Vagina (tissue), 2 donors: ENCODE data around the gene CASKIN1. TPM values are rescaled to one million over a fixed set of nuclear protein-coding genes. Genes with fewer than 3 reads are reported as not detected.

ENCODE experiments used
- DNase-seq, 2 donors: peaks; one replicate each; pipeline ENCODE4 v3.0.0-alpha.2; 2017; ENCODE audit errors: extremely low spot score in 2 of 2
- H3K27ac ChIP-seq: fragments of 200-600 bp; sonication (generic); one replicate; pipeline ENCODE4 v1.5.1; 2019
- H3K27me3 ChIP-seq: fragments of 200-600 bp; sonication (generic); one replicate; pipeline ENCODE4 v1.5.1; 2019
- H3K36me3 ChIP-seq, 2 donors: fragments of 200-600 bp; sonication (generic); one replicate each; pipeline ENCODE4 v1.5.1; 2017 to 2019
- H3K4me1 ChIP-seq: fragments of 200-600 bp; sonication (generic); one replicate; pipeline ENCODE4 v1.5.1; 2019
- H3K4me3 ChIP-seq, 2 donors: fragments of 200-600 bp; sonication (generic); 1 replicate in 1 of 2; 2 replicates in 1 of 2; pipeline ENCODE4 v1.5.1; 2016 to 2019
- H3K9me3 ChIP-seq: fragments of 200-600 bp; sonication (generic); one replicate; pipeline ENCODE4 v1.5.1; 2019
- POLR2A ChIP-seq, 2 donors: fragments of 450-650 bp; IDR thresholded peaks; one replicate each; pipeline ENCODE4 v1.6.1; 2017; ENCODE audit warnings: antibody characterized with exemption in 2 of 2, mild to moderate bottlenecking in 2 of 2, moderate library complexity in 2 of 2
- POLR2AphosphoS5 ChIP-seq, 2 donors: sonication (generic); formaldehyde crosslinking; IDR thresholded peaks; one replicate each; pipeline ENCODE4 v1.9.0; 2017; ENCODE audit warnings: antibody characterized with exemption in 2 of 2, mild to moderate bottlenecking in 2 of 2, low read depth in 1 of 2; ENCODE audit not compliant: insufficient read depth in 1 of 2
- intact Hi-C: fragments of 100-400 bp; cut with DNase I; formaldehyde crosslinking; loops from one replicate; pipeline ENCODE4 v1.15.1; 2023
- total RNA-seq: library from RNA; depleted of rRNA; stranded (reverse); fragments of >200 nt; gene quantifications from one replicate; pipeline ENCODE4 v1.2.3, GENCODE V29; 2016
- TF ChIP-seq, protein P1 (sequence below), 3 experiments: fragments of 450-650 bp in 2 of 3; fragments of 200-600 bp in 1 of 3; sonication (generic) in 1 of 3; IDR thresholded peaks; one replicate each; pipeline ENCODE4 v1.5.1; 2017 to 2019; ENCODE audit warnings: antibody characterized with exemption in 3 of 3, mild to moderate bottlenecking in 2 of 3, moderate library complexity in 2 of 3

CASKIN1 gene
- total RNA-seq, 1 donor from 2014 or later, result 0.25 TPM

DNA sequence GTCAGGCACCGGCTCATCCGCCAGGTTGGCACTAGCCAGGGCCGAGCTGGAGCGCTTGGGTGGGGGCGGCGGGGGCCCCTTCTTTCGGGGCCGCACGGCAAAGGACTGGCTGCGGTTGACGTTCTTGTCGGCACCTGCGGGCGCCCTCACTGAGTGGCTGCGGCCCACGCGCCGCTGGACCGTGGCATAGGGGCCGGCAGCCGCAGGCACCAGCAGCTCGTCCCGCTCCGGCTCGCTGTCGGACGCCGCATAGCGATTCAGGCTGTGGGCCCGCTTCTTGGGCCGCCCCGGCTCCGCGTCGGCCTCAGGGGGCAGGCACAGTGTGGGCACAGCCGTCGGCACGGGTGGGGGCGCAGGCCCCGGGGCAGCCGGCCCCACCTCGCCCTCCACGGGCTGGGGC is 15.9 kb downstream of the CASKIN1 start:
- no peak for DNase-seq
- H3K27ac ChIP-seq, result no peak overlapping the region

GRCh38 chr16:2179576-2179975 is 16.8 kb downstream of the CASKIN1 start:
- Histone ChIP-seq H3K4me1 (peaks cover 6% of the 10 kb centered on the region), H3K4me3 (no peak overlapping the region), H3K27me3 (no peaks in the 10 kb centered on the region), H3K9me3 (no peaks in the 10 kb centered on the region), H3K27ac (no peak overlapping the region), H3K36me3 (peaks cover 0 to 18% of the 10 kb centered on the region in 2 donors)
- TF ChIP-seq, protein P1, sequence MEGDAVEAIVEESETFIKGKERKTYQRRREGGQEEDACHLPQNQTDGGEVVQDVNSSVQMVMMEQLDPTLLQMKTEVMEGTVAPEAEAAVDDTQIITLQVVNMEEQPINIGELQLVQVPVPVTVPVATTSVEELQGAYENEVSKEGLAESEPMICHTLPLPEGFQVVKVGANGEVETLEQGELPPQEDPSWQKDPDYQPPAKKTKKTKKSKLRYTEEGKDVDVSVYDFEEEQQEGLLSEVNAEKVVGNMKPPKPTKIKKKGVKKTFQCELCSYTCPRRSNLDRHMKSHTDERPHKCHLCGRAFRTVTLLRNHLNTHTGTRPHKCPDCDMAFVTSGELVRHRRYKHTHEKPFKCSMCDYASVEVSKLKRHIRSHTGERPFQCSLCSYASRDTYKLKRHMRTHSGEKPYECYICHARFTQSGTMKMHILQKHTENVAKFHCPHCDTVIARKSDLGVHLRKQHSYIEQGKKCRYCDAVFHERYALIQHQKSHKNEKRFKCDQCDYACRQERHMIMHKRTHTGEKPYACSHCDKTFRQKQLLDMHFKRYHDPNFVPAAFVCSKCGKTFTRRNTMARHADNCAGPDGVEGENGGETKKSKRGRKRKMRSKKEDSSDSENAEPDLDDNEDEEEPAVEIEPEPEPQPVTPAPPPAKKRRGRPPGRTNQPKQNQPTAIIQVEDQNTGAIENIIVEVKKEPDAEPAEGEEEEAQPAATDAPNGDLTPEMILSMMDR (IDR thresholded peaks at IDR 0.05), result no peak
- TF ChIP-seq POLR2A (IDR thresholded peaks at IDR 0.05) (no peak), POLR2AphosphoS5 (IDR thresholded peaks at IDR 0.05; ENCODE audit: insufficient read depth in 1 of 2, low read depth in 1 of 2) (no peak)
- no peak for DNase-seq
- intact Hi-C loops, result no loop called here

More for the DNA sequence above, 15.9 kb downstream of the CASKIN1 start:
- H3K9me3 ChIP-seq, result no peaks in the 10 kb centered on the region
- no peak for TF ChIP-seq POLR2AphosphoS5 (IDR thresholded peaks at IDR 0.05; ENCODE audit: insufficient read depth in 1 of 2, low read depth in 1 of 2)
- no peak for TF ChIP-seq POLR2A (IDR thresholded peaks at IDR 0.05)
- TF ChIP-seq, protein P1 (IDR thresholded peaks at IDR 0.05), result no peak
- intact Hi-C loops, result no loop called here
- H3K27me3 ChIP-seq, result no peaks in the 10 kb centered on the region
- peaks cover 0 to 11% of the 10 kb centered on the region in 2 donors for H3K36me3 ChIP-seq
- H3K4me3 ChIP-seq, result no peak overlapping the region
- H3K4me1 ChIP-seq, result peaks cover 6% of the 10 kb centered on the region

- Histone ChIP-seq H3K36me3 (peaks cover 0 to 23% of the 10 kb centered on the region in 2 donors), H3K4me1 (peaks cover 6% of the 10 kb centered on the region), H3K4me3 (no peak overlapping the region), H3K9me3 (no peaks in the 10 kb centered on the region), H3K27ac (no peak overlapping the region), H3K27me3 (no peaks in the 10 kb centered on the region)
- TF ChIP-seq POLR2AphosphoS5 (IDR thresholded peaks at IDR 0.05; ENCODE audit: insufficient read depth in 1 of 2, low read depth in 1 of 2), result no peak
- no peak for TF ChIP-seq POLR2A (IDR thresholded peaks at IDR 0.05)
- TF ChIP-seq, protein P1 (IDR thresholded peaks at IDR 0.05), result no peak
- no peak for DNase-seq
- intact Hi-C loops, result no loop called here
Measured at GRCh38 chr16:2179107-2179501, 17.3 kb downstream of the CASKIN1 start.

DNA sequence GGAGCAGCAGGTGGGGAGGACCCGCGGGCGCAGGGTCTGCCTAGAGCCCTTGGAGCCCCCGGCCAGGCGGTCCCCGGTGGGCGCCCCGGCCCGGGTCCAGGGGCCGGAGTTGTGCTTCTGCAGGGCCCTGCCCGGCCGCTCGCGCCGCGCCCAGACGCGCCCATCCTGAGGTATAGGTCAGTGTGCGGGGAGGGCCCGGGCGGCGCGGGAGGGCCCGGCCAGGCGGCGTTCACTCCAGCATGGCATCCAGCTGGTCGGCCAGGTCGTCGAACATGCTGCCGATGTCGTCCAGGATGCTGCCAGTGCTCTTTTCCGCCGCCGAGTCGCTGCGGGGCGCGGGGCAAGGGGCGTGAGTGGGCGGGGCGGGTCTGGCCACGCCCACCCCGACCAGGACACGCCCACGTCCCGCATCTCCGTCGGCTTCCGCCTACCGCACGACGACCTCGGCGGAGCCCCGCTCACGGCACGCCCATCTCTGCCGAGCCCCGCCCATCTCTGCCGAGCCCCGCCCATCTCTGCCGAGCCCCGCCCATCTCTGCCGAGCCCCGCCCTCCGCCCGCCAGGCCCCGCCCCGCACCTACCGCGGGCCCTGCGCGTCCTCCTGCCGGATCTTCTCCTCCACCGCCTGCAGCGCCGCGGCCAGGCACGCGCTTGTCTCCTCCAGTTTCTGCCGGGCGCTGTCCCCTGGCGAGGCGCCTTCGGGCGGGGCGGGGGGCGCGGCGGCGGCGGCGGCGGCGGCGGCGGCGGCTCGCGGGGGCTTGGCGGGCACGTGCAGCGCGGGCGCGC is 17.9 kb downstream of the CASKIN1 start:
- TF ChIP-seq, protein P1 (IDR thresholded peaks at IDR 0.05), result no peak
- no peak for TF ChIP-seq POLR2A (IDR thresholded peaks at IDR 0.05)
- TF ChIP-seq POLR2AphosphoS5 (IDR thresholded peaks at IDR 0.05; ENCODE audit: insufficient read depth in 1 of 2, low read depth in 1 of 2), result no peak
- Histone ChIP-seq H3K27me3 (no peaks in the 10 kb centered on the region), H3K4me3 (no peak overlapping the region), H3K9me3 (no peaks in the 10 kb centered on the region), H3K27ac (no peak overlapping the region), H3K36me3 (peaks cover 0 to 29% of the 10 kb centered on the region in 2 donors), H3K4me1 (peaks cover 6% of the 10 kb centered on the region)
- DNase-seq, result no peak
- intact Hi-C loops, result no loop called here

GRCh38 chr16:2177561-2177960 is 18.8 kb downstream of the CASKIN1 start:
- no peak overlapping the region for H3K4me3 ChIP-seq
- H3K27me3 ChIP-seq, result no peaks in the 10 kb centered on the region
- intact Hi-C loops, result no loop called here
- peaks cover 6% of the 10 kb centered on the region for H3K4me1 ChIP-seq
- H3K36me3 ChIP-seq, result peaks cover 0 to 36% of the 10 kb centered on the region in 2 donors
- no peaks in the 10 kb centered on the region for H3K9me3 ChIP-seq
- no peak for DNase-seq
- no peak overlapping the region for H3K27ac ChIP-seq
- TF ChIP-seq, protein P1 (IDR thresholded peaks at IDR 0.05), result no peak
- TF ChIP-seq POLR2AphosphoS5 (IDR thresholded peaks at IDR 0.05; ENCODE audit: insufficient read depth in 1 of 2, low read depth in 1 of 2), result no peak
- TF ChIP-seq POLR2A (IDR thresholded peaks at IDR 0.05), result no peak
